ENCODE measurements around the gene NKX6-2.

DNA sequence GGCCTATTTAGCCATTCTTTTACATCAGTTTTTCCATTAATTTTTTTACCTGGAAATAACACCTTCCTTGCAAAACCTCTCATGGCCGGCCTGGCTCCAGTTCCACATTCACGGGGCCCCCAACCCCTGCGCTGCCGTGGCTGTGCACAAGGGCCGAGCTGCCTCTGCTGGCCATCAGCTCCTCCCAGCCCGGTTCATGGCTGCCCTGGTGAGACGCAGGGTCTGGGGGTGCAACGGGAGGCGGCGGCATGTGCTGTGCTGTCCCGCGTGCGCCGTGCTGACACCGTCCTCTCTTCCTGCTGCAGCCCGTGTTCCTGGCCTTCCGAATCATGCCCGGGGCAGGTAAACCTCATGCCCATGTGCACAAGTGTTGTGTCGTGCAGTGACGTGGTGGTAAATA, 4.4 kb downstream of the NKX6-2 start:
- TF ChIP-seq, protein P1, sequence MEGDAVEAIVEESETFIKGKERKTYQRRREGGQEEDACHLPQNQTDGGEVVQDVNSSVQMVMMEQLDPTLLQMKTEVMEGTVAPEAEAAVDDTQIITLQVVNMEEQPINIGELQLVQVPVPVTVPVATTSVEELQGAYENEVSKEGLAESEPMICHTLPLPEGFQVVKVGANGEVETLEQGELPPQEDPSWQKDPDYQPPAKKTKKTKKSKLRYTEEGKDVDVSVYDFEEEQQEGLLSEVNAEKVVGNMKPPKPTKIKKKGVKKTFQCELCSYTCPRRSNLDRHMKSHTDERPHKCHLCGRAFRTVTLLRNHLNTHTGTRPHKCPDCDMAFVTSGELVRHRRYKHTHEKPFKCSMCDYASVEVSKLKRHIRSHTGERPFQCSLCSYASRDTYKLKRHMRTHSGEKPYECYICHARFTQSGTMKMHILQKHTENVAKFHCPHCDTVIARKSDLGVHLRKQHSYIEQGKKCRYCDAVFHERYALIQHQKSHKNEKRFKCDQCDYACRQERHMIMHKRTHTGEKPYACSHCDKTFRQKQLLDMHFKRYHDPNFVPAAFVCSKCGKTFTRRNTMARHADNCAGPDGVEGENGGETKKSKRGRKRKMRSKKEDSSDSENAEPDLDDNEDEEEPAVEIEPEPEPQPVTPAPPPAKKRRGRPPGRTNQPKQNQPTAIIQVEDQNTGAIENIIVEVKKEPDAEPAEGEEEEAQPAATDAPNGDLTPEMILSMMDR (IDR thresholded peaks at IDR 0.05; ENCODE audit: low read length), result no peak
- TF ChIP-seq EZH2 (IDR thresholded peaks at IDR 0.05; ENCODE audit: borderline replicate concordance, low read length), result no peak
